IMR-90 (cell line): ENCODE measurements around the gene CCL23. TPM values are rescaled to one million over a fixed set of nuclear protein-coding genes. Genes with fewer than 3 reads are reported as not detected.

Source experiments
- ATAC-seq: fragments of 200-7000 bp; cut with Tn5 transposase; 2 replicates; pipeline ENCODE4 v1.9.1; 2020; ENCODE audit warnings: low read depth, mild to moderate bottlenecking, moderate library complexity
- BruUV-seq: library from RNA; stranded (reverse); fragments of 400-500 nt; replicated peaks from 2 replicates; lab custom pipeline; 2021; lab: Mats Ljungman, UMichigan
- CTCF ChIA-PET: fragments of 300-600 bp; formaldehyde crosslinking; extraction: SDS; loops from one replicate; lab custom pipeline; 2021; ENCODE audit warnings: antibody characterized with exemption; lab: Yijun Ruan, JAX
- POLR2A ChIA-PET: fragments of 300-600 bp; sonication (Branson Sonifier 250); formaldehyde crosslinking; loops from one replicate; lab custom pipeline; 2022; ENCODE audit warnings: antibody characterized with exemption; ENCODE audit not compliant: unreplicated experiment; lab: Charles Lee
- DNase-seq: peaks from one replicate; pipeline ENCODE4 v3.0.0; 2013
- H2AFZ ChIP-seq: replicated peaks from 2 replicates; pipeline ENCODE3; 2013; ENCODE audit warnings: low read length, mild to moderate bottlenecking; ENCODE audit not compliant: poor library complexity
- H2AK5ac ChIP-seq: 2 replicates; pipeline ENCODE4 v1.6.1; 2013; ENCODE audit warnings: low read depth, low read length, inconsistent platforms
- H2AK9ac ChIP-seq: replicated peaks from 2 replicates; pipeline ENCODE3; 2013; ENCODE audit warnings: mild to moderate bottlenecking, low read depth, low read length, moderate library complexity; ENCODE audit not compliant: poor library complexity
- H2BK120ac ChIP-seq: 2 replicates; pipeline ENCODE4 v1.6.1; 2013; ENCODE audit warnings: low read depth, low read length, inconsistent platforms
- H2BK15ac ChIP-seq: 3 replicates; pipeline ENCODE4 v1.6.1; 2013; ENCODE audit warnings: low read depth, low read length, inconsistent platforms
- H2BK20ac ChIP-seq: 2 replicates; pipeline ENCODE4 v1.6.1; 2013; ENCODE audit warnings: low read depth, mild to moderate bottlenecking, inconsistent platforms, low read length, moderate library complexity
- H2BK5ac ChIP-seq: 2 replicates; pipeline ENCODE4 v1.6.1; 2013; ENCODE audit warnings: mild to moderate bottlenecking, low read depth, low read length, inconsistent platforms; ENCODE audit not compliant: poor library complexity, severe bottlenecking
- H3K14ac ChIP-seq: replicated peaks from 2 replicates; pipeline ENCODE4 v1.6.1; 2013; ENCODE audit warnings: low read depth, low read length, inconsistent platforms
- H3K18ac ChIP-seq: 2 replicates; pipeline ENCODE4 v1.6.1; 2013; ENCODE audit warnings: low read depth, low read length, control low read depth
- H3K23ac ChIP-seq: 2 replicates; pipeline ENCODE4 v1.6.1; 2013; ENCODE audit warnings: low read depth, low read length, inconsistent platforms
- H3K27ac ChIP-seq: 2 replicates; pipeline ENCODE4 v1.5.1; 2013; ENCODE audit warnings: mild to moderate bottlenecking, control low read depth, low read length; ENCODE audit not compliant: insufficient read depth
- H3K27me3 ChIP-seq: 2 replicates; pipeline ENCODE4 v1.6.1; 2013; ENCODE audit warnings: low read length; ENCODE audit not compliant: control insufficient read depth, insufficient read depth
- H3K36me3 ChIP-seq: 2 replicates; pipeline ENCODE4 v1.6.1; 2013; ENCODE audit warnings: low read length, mixed read lengths; ENCODE audit not compliant: control insufficient read depth, insufficient read depth
- H3K4ac ChIP-seq: 2 replicates; pipeline ENCODE4 v1.6.1; 2013; ENCODE audit warnings: low read depth, low read length, inconsistent platforms
- H3K4me1 ChIP-seq: 2 replicates; pipeline ENCODE4 v1.6.1; 2013; ENCODE audit warnings: low read length, mixed read lengths; ENCODE audit not compliant: control insufficient read depth, insufficient read depth
- H3K4me2 ChIP-seq: 2 replicates; pipeline ENCODE4 v1.6.1; 2013; ENCODE audit warnings: low read depth, mild to moderate bottlenecking, control low read depth, low read length, moderate library complexity
- H3K4me3 ChIP-seq: 2 replicates; pipeline ENCODE4 v1.5.1; 2013; ENCODE audit warnings: low read depth, mild to moderate bottlenecking, control low read depth, low read length, moderate library complexity; ENCODE audit not compliant: insufficient read depth
- H3K56ac ChIP-seq: 2 replicates; pipeline ENCODE4 v1.6.1; 2013; ENCODE audit warnings: low read length, inconsistent platforms; ENCODE audit not compliant: insufficient read depth; ENCODE audit errors: extremely low read depth
- H3K79me1 ChIP-seq, 2 experiments: 2 replicates each; pipeline ENCODE4 v1.6.1; 2013; ENCODE audit warnings: low read length in 2 of 2, inconsistent platforms in 1 of 2, low read depth in 1 of 2
- H3K9ac ChIP-seq: 2 replicates; pipeline ENCODE4 v1.6.1; 2013; ENCODE audit warnings: low read depth, low read length, control low read depth
- H3K9me1 ChIP-seq: 2 replicates; pipeline ENCODE4 v1.6.1; 2013; ENCODE audit warnings: low read length, inconsistent platforms; ENCODE audit not compliant: insufficient read depth
- H3K9me3 ChIP-seq: 2 replicates; pipeline ENCODE4 v1.6.1; 2013; ENCODE audit warnings: low read length; ENCODE audit not compliant: control insufficient read depth, insufficient read depth
- H4K20me1 ChIP-seq: 2 replicates; pipeline ENCODE4 v1.6.1; 2013; ENCODE audit warnings: low read length, inconsistent platforms; ENCODE audit not compliant: insufficient read depth
- H4K5ac ChIP-seq: 2 replicates; pipeline ENCODE4 v1.6.1; 2013; ENCODE audit warnings: mild to moderate bottlenecking, low read depth, low read length, control low read depth
- H4K8ac ChIP-seq, 2 experiments: 2 replicates each; pipeline ENCODE4 v1.6.1; 2013; ENCODE audit warnings: low read depth in 2 of 2, low read length in 2 of 2, control low read depth in 1 of 2, inconsistent platforms in 1 of 2
- H4K91ac ChIP-seq: 2 replicates; pipeline ENCODE4 v1.6.1; 2013; ENCODE audit warnings: low read depth, low read length, inconsistent platforms; ENCODE audit not compliant: insufficient read depth
- BHLHE40 ChIP-seq: fragments of 150-350 bp; IDR thresholded peaks from 2 replicates; pipeline ENCODE4 v1.6.1; 2016; ENCODE audit warnings: mild to moderate bottlenecking, low read depth, low read length
- CEBPB ChIP-seq: IDR thresholded peaks from 2 replicates; pipeline ENCODE4 v1.6.1; 2012; ENCODE audit warnings: low read depth, low read length, improper control_type of control experiment
- CHD1 ChIP-seq: IDR thresholded peaks from 2 replicates; pipeline ENCODE4 v1.6.1; 2012; ENCODE audit warnings: low read depth, low read length, improper control_type of control experiment
- FOS ChIP-seq: fragments of 150-350 bp; IDR thresholded peaks from 2 replicates; pipeline ENCODE4 v1.6.1; 2016; ENCODE audit warnings: low read depth, low read length
- MAFK ChIP-seq: IDR thresholded peaks from 2 replicates; pipeline ENCODE4 v1.6.1; 2012; ENCODE audit warnings: low read depth, low read length, improper control_type of control experiment
- MXI1 ChIP-seq: IDR thresholded peaks from 2 replicates; pipeline ENCODE4 v1.6.1; 2012; ENCODE audit warnings: low read depth, mild to moderate bottlenecking, low read length, moderate library complexity, borderline replicate concordance
- NFE2L2 ChIP-seq: fragments of 150-350 bp; IDR thresholded peaks from 2 replicates; pipeline ENCODE4 v1.6.1; 2016; ENCODE audit warnings: low read depth, mild to moderate bottlenecking, low read length
- POLR2A ChIP-seq: IDR thresholded peaks from 2 replicates; pipeline ENCODE4 v1.6.1; 2012; ENCODE audit warnings: mild to moderate bottlenecking, low read depth, low read length
- RAD21 ChIP-seq: IDR thresholded peaks from 2 replicates; pipeline ENCODE4 v1.6.1; 2012; ENCODE audit warnings: low read length, improper control_type of control experiment
- RCOR1 ChIP-seq: IDR thresholded peaks from 2 replicates; pipeline ENCODE4 v1.6.1; 2012; ENCODE audit warnings: mild to moderate bottlenecking, low read length, improper control_type of control experiment; ENCODE audit not compliant: insufficient replicate concordance
- RFX5 ChIP-seq: IDR thresholded peaks from 2 replicates; pipeline ENCODE4 v1.8.0; 2012; ENCODE audit warnings: low read depth, mild to moderate bottlenecking, low read length, moderate library complexity
- SMC3 ChIP-seq: fragments of 150-350 bp; IDR thresholded peaks from 2 replicates; pipeline ENCODE4 v1.6.1; 2016; ENCODE audit warnings: low read depth, mild to moderate bottlenecking, antibody characterized with exemption, low read length, moderate library complexity
- WGBS, 2 experiments: methylation state at CpG; one replicate each; pipeline versions ENCODE4 v1.1.5 to v1.1.7; 2013; ENCODE audit warnings: missing lambda C conversion rate in 2 of 2; ENCODE audit not compliant: insufficient read length in 1 of 2; ENCODE audit errors: extremely low coverage in 2 of 2; 5-methylcytosine and 5-hydroxymethylcytosine counted together
- dilution Hi-C: fragments of 300-500 bp; cut with HindIII; formaldehyde crosslinking; loops from one replicate; pipeline ENCODE4 v1.14.3; 2018; ENCODE audit warnings: low sequenced_read_pairs; ENCODE audit not compliant: unreplicated experiment
- in situ Hi-C: fragments of 300-500 bp; cut with MboI; formaldehyde crosslinking; loops from 3 replicates; pipeline ENCODE4 v1.14.3; 2019; ENCODE audit warnings: low sequenced_read_pairs, inconsistent platforms, mixed read lengths
- intact Hi-C: fragments of 100-400 bp; cut with micrococcal nuclease; formaldehyde crosslinking; loops from 2 replicates; pipeline ENCODE4 v1.10.0; 2022
- polyA plus RNA-seq, 3 experiments: library from polyadenylated mRNA; depleted of rRNA; stranded (reverse); fragments of >200 nt; gene quantifications; 2 replicates each; pipeline ENCODE4 v1.2.3, GENCODE V29; 2012; ENCODE audit warnings: low replicate concordance in 1 of 3
- total RNA-seq: library from RNA; depleted of rRNA; stranded (reverse); fragments of >200 nt; gene quantifications from 2 replicates; pipeline ENCODE4 v1.2.3, GENCODE V29; 2012
- TF ChIP-seq, protein P1 (sequence below): fragments of 150-350 bp; IDR thresholded peaks from 2 replicates; pipeline ENCODE4 v1.6.1; 2016; ENCODE audit warnings: low read depth, mild to moderate bottlenecking, low read length, moderate library complexity, borderline replicate concordance
- TF ChIP-seq, protein P2 (sequence below): conservative IDR thresholded peaks from 2 replicates; pipeline ENCODE4 v1.5.1; 2012; ENCODE audit warnings: mild to moderate bottlenecking, low read depth, low read length, improper control_type of control experiment
- TF ChIP-seq, protein P3 (sequence below): fragments of 150-350 bp; IDR thresholded peaks from 2 replicates; pipeline ENCODE4 v1.6.1; 2017; ENCODE audit warnings: mild to moderate bottlenecking, antibody characterized with exemption, low read length, low read depth

CCL23 gene
- total and polyA plus RNA-seq, 2 of the 4 experiments (the other 2 are of a cell fraction), result not detected

DNA sequence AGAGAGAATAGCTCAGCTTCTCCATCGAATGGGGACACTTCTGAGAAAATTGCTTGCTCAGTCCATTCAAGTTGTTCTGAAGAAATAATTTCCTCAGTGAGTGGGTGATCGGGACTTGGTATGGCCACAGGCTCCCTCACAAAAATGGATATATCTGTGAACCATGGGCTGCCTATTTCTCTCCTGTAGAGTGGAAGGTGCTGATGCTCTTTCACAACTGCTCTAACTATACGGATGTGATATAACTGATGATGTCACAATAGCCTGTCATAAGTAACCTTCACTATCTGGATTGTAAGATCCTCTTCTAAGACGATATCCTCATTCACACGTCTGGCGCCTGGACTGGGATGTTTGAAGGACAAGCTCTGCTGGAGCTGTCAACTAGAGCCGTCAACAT is 41.6 kb upstream of the CCL23 start:
- Histone ChIP-seq H3K56ac (no peak overlapping the region), H3K27ac (no peak overlapping the region), H3K4ac (no peak overlapping the region), H3K4me1 (no peaks in the 10 kb centered on the region), H2BK20ac (no peak overlapping the region), H3K36me3 (no peaks in the 10 kb centered on the region), H3K79me1 (no peaks in the 10 kb centered on the region), H3K27me3 (no peaks in the 10 kb centered on the region), H3K4me3 (no peak overlapping the region), H3K9me1 (no peaks in the 10 kb centered on the region), H4K91ac (no peak overlapping the region), H4K5ac (no peak overlapping the region), H4K20me1 (no peaks in the 10 kb centered on the region), H3K14ac (no peak overlapping the region), H2BK15ac (no peak overlapping the region), H2AK9ac (no peak overlapping the region), H2BK5ac (no peak overlapping the region), H3K4me2 (no peak overlapping the region), H2BK120ac (no peak overlapping the region), H2AK5ac (no peak overlapping the region), H3K18ac (no peak overlapping the region), H3K9ac (no peak overlapping the region), H3K9me3 (no peaks in the 10 kb centered on the region), H2AFZ (no peak overlapping the region), H4K8ac (no peak overlapping the region), H3K23ac (no peak overlapping the region)
- no TSS peak for BruUV-seq
- in situ Hi-C loops (no loop called here), dilution Hi-C loops (no loop called here), intact Hi-C loops (no loop called here)
- DNase-seq (no peak), ATAC-seq (no peak)
- WGBS, 2 experiments, result no CpG with 5 or more reads among the region's 7 CpGs
- no peak for TF ChIP-seq CHD1
- no peak for TF ChIP-seq BHLHE40
- no peak for TF ChIP-seq CEBPB
- TF ChIP-seq NFE2L2, result no peak
- no peak for TF ChIP-seq POLR2A
- TF ChIP-seq, protein P1, sequence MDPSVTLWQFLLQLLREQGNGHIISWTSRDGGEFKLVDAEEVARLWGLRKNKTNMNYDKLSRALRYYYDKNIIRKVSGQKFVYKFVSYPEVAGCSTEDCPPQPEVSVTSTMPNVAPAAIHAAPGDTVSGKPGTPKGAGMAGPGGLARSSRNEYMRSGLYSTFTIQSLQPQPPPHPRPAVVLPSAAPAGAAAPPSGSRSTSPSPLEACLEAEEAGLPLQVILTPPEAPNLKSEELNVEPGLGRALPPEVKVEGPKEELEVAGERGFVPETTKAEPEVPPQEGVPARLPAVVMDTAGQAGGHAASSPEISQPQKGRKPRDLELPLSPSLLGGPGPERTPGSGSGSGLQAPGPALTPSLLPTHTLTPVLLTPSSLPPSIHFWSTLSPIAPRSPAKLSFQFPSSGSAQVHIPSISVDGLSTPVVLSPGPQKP, result no peak
- no peak for TF ChIP-seq FOS
- TF ChIP-seq, protein P2, sequence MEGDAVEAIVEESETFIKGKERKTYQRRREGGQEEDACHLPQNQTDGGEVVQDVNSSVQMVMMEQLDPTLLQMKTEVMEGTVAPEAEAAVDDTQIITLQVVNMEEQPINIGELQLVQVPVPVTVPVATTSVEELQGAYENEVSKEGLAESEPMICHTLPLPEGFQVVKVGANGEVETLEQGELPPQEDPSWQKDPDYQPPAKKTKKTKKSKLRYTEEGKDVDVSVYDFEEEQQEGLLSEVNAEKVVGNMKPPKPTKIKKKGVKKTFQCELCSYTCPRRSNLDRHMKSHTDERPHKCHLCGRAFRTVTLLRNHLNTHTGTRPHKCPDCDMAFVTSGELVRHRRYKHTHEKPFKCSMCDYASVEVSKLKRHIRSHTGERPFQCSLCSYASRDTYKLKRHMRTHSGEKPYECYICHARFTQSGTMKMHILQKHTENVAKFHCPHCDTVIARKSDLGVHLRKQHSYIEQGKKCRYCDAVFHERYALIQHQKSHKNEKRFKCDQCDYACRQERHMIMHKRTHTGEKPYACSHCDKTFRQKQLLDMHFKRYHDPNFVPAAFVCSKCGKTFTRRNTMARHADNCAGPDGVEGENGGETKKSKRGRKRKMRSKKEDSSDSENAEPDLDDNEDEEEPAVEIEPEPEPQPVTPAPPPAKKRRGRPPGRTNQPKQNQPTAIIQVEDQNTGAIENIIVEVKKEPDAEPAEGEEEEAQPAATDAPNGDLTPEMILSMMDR, result no peak
- TF ChIP-seq SMC3, result no peak
- TF ChIP-seq MXI1, result no peak
- no peak for TF ChIP-seq RAD21
- TF ChIP-seq, protein P3, sequence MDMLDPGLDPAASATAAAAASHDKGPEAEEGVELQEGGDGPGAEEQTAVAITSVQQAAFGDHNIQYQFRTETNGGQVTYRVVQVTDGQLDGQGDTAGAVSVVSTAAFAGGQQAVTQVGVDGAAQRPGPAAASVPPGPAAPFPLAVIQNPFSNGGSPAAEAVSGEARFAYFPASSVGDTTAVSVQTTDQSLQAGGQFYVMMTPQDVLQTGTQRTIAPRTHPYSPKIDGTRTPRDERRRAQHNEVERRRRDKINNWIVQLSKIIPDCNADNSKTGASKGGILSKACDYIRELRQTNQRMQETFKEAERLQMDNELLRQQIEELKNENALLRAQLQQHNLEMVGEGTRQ, result no peak
- TF ChIP-seq MAFK, result no peak
- TF ChIP-seq RFX5, result no peak
- TF ChIP-seq RCOR1, result no peak
- CTCF ChIA-PET, result interaction anchor here (0.7 kb wide), 1 partner anchor 53 kb away, joined by 5 read pairs; no protein-coding TSS in a partner anchor
- POLR2A ChIA-PET, result no interaction called here
